ENCODE measurements around the gene ERVFRD-1.

Gene ERVFRD-1

DNA sequence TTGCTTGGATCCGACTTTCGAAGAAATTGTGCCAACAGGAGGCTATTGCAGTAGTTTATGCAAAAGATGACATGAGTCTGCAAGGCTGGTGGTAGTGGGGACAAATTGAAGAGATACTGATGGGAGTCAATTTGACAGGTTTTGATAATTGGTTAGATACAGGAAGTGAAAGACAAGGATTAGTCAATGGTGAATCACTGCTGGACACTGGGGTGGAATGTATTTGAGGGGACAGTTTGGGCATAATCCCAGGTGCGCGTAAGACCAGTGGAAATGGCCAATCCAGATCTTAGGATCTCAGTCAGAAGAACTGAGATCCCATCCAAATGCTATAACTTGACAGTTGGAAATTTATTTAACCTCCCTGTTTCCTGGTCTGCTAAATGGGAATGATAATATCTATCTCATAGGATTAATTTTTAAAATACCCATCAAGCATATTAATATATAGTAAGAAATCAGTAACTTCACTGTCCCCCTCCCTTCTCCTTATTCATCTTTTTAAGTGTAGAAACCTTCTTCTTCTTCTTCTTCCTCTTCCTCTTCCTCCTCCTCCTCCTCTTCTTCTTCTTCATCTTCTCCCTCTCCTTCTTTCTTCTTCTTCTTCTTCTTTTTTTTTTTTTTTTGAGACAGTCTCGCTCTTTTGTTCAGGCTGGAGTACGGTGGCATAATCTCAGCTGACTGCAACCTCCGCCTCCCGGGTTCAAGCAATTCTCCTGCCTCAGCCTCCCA is 30.9 kb upstream of the ERVFRD-1 start:
- Histone ChIP-seq H3K27ac (ENCODE audit: extremely low read depth, low read depth, low read length) (no peak overlapping the region), H3K9me3 (ENCODE audit: control insufficient read depth, insufficient read depth, low read depth, low read length) (no peaks in the 10 kb centered on the region), H3K4me1 (ENCODE audit: control insufficient read depth, insufficient read depth, low read length) (no peaks in the 10 kb centered on the region), H3K36me3 (ENCODE audit: control insufficient read depth in 2 of 2, insufficient read depth in 1 of 2, low read length in 2 of 2) (no peaks in the 10 kb centered on the region), H3K4me3 (ENCODE audit: low read depth, low read length) (no peak overlapping the region)
- TF ChIP-seq ZNF37A (tag by site-specific recombination; IDR thresholded peaks at IDR 0.05) (no peak), ZBTB1 (tag by site-specific recombination; IDR thresholded peaks at IDR 0.05) (no peak), ZNF324 (tag by site-specific recombination; IDR thresholded peaks at IDR 0.05) (no peak)
- TF ChIP-seq, protein P1, sequence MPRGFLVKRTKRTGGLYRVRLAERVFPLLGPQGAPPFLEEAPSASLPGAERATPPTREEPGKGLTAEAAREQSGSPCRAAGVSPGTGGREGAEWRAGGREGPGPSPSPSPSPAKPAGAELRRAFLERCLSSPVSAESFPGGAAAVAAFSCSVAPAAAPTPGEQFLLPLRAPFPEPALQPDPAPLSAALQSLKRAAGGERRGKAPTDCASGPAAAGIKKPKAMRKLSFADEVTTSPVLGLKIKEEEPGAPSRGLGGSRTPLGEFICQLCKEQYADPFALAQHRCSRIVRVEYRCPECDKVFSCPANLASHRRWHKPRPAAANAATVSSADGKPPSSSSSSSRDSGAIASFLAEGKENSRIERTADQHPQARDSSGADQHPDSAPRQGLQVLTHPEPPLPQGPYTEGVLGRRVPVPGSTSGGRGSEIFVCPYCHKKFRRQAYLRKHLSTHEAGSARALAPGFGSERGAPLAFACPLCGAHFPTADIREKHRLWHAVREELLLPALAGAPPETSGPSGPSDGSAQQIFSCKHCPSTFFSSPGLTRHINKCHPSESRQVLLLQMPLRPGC (tag by site-specific recombination; IDR thresholded peaks at IDR 0.05), result no peak
- TF ChIP-seq, protein P2, sequence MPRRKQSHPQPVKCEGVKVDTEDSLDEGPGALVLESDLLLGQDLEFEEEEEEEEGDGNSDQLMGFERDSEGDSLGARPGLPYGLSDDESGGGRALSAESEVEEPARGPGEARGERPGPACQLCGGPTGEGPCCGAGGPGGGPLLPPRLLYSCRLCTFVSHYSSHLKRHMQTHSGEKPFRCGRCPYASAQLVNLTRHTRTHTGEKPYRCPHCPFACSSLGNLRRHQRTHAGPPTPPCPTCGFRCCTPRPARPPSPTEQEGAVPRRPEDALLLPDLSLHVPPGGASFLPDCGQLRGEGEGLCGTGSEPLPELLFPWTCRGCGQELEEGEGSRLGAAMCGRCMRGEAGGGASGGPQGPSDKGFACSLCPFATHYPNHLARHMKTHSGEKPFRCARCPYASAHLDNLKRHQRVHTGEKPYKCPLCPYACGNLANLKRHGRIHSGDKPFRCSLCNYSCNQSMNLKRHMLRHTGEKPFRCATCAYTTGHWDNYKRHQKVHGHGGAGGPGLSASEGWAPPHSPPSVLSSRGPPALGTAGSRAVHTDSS (tag by site-specific recombination; IDR thresholded peaks at IDR 0.05), result peak; percentile 91
- ChIA-PET POLR2A (no interaction called here), CTCF (interaction anchor here (0.8 to 5.8 kb wide), 12 partner anchors 10 to 365 kb away, joined by 3 to 110 read pairs (median 5); partner anchors contain the start of gene SMIM13)

DNA sequence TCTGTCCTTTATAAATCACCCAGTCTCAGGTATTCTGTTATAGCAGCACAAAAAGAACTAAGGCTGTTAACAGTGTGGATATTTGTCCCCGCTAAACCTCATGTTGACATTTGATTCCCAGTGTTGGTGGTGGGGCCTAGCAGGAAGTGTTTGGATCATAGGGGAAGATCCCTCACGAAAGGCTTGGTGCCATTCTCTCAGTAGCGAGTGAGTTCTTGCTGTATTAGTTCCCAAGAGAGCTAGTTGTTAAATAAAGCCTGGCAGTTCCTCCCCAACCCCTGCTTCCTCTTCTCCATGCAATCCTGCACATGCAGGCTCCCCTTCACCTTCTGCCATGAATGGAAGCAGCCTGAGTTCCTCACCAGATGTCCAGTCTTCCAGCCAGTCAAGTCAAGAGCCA is 29.8 kb upstream of the ERVFRD-1 start:
- Histone ChIP-seq H3K4me3 (ENCODE audit: low read depth, low read length) (no peak overlapping the region), H3K4me1 (ENCODE audit: control insufficient read depth, insufficient read depth, low read length) (no peaks in the 10 kb centered on the region), H3K9me3 (ENCODE audit: control insufficient read depth, insufficient read depth, low read depth, low read length) (no peaks in the 10 kb centered on the region), H3K36me3 (ENCODE audit: control insufficient read depth in 2 of 2, insufficient read depth in 1 of 2, low read length in 2 of 2) (no peaks in the 10 kb centered on the region), H3K27ac (ENCODE audit: extremely low read depth, low read depth, low read length) (no peak overlapping the region)
- ChIA-PET POLR2A (no interaction called here), CTCF (interaction anchor here (0.6 to 1.3 kb wide), 3 partner anchors 105 to 355 kb away, joined by 3 to 5 read pairs (median 3); no protein-coding TSS in a partner anchor)
- TF ChIP-seq, protein P3, sequence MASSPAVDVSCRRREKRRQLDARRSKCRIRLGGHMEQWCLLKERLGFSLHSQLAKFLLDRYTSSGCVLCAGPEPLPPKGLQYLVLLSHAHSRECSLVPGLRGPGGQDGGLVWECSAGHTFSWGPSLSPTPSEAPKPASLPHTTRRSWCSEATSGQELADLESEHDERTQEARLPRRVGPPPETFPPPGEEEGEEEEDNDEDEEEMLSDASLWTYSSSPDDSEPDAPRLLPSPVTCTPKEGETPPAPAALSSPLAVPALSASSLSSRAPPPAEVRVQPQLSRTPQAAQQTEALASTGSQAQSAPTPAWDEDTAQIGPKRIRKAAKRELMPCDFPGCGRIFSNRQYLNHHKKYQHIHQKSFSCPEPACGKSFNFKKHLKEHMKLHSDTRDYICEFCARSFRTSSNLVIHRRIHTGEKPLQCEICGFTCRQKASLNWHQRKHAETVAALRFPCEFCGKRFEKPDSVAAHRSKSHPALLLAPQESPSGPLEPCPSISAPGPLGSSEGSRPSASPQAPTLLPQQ (tag by site-specific recombination; IDR thresholded peaks at IDR 0.05), result no peak
- TF ChIP-seq YY2 (tag by site-specific recombination; IDR thresholded peaks at IDR 0.05) (no peak), ZNF747 (tag by site-specific recombination; IDR thresholded peaks at IDR 0.05) (no peak), ZNF660 (tag by site-specific recombination; IDR thresholded peaks at IDR 0.05) (no peak), ZNF140 (tag by site-specific recombination; IDR thresholded peaks at IDR 0.05) (no peak), ZNF37A (tag by site-specific recombination; IDR thresholded peaks at IDR 0.05) (no peak), ZNF585B (tag by site-specific recombination; IDR thresholded peaks at IDR 0.05) (no peak), ZFP37 (tag by site-specific recombination; IDR thresholded peaks at IDR 0.05) (no peak), GLI2 (tag by site-specific recombination; IDR thresholded peaks at IDR 0.05; ENCODE audit: borderline replicate concordance, low read depth) (no peak), ZXDB (tag by site-specific recombination; IDR thresholded peaks at IDR 0.05) (no peak), ZNF121 (tag by site-specific recombination; IDR thresholded peaks at IDR 0.05) (no peak), TCF7L2 (IDR thresholded peaks at IDR 0.05; ENCODE audit: borderline replicate concordance, low read depth, low read length) (no peak), ZNF791 (tag by site-specific recombination; IDR thresholded peaks at IDR 0.05) (no peak), RBAK (tag by site-specific recombination; IDR thresholded peaks at IDR 0.05) (no peak), GFI1B (tag by site-specific recombination; IDR thresholded peaks at IDR 0.05) (no peak), KLF1 (tag by site-specific recombination; IDR thresholded peaks at IDR 0.05) (no peak)
- TF ChIP-seq, protein P4, sequence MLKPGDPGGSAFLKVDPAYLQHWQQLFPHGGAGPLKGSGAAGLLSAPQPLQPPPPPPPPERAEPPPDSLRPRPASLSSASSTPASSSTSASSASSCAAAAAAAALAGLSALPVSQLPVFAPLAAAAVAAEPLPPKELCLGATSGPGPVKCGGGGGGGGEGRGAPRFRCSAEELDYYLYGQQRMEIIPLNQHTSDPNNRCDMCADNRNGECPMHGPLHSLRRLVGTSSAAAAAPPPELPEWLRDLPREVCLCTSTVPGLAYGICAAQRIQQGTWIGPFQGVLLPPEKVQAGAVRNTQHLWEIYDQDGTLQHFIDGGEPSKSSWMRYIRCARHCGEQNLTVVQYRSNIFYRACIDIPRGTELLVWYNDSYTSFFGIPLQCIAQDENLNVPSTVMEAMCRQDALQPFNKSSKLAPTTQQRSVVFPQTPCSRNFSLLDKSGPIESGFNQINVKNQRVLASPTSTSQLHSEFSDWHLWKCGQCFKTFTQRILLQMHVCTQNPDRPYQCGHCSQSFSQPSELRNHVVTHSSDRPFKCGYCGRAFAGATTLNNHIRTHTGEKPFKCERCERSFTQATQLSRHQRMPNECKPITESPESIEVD (tag by site-specific recombination; IDR thresholded peaks at IDR 0.05), result no peak
- TF ChIP-seq, protein P5, sequence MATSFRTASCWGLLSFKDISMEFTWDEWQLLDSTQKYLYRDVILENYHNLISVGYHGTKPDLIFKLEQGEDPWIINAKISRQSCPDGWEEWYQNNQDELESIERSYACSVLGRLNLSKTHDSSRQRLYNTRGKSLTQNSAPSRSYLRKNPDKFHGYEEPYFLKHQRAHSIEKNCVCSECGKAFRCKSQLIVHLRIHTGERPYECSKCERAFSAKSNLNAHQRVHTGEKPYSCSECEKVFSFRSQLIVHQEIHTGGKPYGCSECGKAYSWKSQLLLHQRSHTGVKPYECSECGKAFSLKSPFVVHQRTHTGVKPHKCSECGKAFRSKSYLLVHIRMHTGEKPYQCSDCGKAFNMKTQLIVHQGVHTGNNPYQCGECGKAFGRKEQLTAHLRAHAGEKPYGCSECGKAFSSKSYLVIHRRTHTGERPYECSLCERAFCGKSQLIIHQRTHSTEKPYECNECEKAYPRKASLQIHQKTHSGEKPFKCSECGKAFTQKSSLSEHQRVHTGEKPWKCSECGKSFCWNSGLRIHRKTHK (tag by site-specific recombination; IDR thresholded peaks at IDR 0.05), result no peak
